Sigmoid colon (tissue), 4 donors: Measurements from ENCODE around the gene HAO1.

Experiments
- EP300 ChIP-seq, 4 donors: sonication (generic); formaldehyde crosslinking; IDR thresholded peaks; one replicate each; pipeline ENCODE4 v1.6.1; 2017; ENCODE audit warnings: antibody characterized with exemption in 4 of 4
- POLR2AphosphoS5 ChIP-seq, 4 donors: sonication (generic); formaldehyde crosslinking; IDR thresholded peaks; one replicate each; pipeline ENCODE4 v1.6.1; 2017; ENCODE audit warnings: antibody characterized with exemption in 4 of 4
- TF ChIP-seq, protein P1 (sequence below), 4 experiments: fragments of 450-650 bp in 3 of 4; fragments of 200-600 bp in 1 of 4; IDR thresholded peaks; one replicate each; pipeline ENCODE4 v1.5.1; 2016 to 2019; ENCODE audit warnings: antibody characterized with exemption in 4 of 4, mild to moderate bottlenecking in 3 of 4, moderate library complexity in 2 of 4

GRCh38 chr20:7836076-7836475 lies 104.2 kb downstream of the HAO1 start:
- TF ChIP-seq, protein P1, sequence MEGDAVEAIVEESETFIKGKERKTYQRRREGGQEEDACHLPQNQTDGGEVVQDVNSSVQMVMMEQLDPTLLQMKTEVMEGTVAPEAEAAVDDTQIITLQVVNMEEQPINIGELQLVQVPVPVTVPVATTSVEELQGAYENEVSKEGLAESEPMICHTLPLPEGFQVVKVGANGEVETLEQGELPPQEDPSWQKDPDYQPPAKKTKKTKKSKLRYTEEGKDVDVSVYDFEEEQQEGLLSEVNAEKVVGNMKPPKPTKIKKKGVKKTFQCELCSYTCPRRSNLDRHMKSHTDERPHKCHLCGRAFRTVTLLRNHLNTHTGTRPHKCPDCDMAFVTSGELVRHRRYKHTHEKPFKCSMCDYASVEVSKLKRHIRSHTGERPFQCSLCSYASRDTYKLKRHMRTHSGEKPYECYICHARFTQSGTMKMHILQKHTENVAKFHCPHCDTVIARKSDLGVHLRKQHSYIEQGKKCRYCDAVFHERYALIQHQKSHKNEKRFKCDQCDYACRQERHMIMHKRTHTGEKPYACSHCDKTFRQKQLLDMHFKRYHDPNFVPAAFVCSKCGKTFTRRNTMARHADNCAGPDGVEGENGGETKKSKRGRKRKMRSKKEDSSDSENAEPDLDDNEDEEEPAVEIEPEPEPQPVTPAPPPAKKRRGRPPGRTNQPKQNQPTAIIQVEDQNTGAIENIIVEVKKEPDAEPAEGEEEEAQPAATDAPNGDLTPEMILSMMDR (IDR thresholded peaks at IDR 0.05): no peak
- TF ChIP-seq EP300 (IDR thresholded peaks at IDR 0.05) (no peak), POLR2AphosphoS5 (IDR thresholded peaks at IDR 0.05) (no peak)
